Measurements from ENCODE around the gene CUL1.

Gene CUL1

DNA sequence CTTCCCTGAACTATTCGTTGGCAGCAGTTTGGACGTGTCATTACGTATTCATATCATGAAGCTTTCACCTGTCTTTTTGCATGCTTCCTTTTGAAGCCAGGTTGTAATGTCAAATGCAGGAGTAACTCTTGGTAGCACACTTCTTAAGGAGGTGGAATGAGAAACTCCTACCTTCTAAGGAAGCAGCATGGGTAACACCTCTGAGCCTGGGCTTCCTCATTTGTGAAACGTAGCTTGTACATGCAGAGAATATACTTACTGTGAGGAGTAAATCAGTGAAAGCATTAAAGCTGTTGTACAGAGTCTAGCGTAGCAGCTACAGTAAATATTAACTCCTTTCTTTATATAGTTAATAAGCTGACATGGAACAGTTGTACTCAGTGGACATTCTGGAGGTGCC is 21.1 kb downstream of the CUL1 start:
- TF ChIP-seq YY1 (IDR thresholded peaks at IDR 0.05; ENCODE audit: low read depth), result no peak
- TF ChIP-seq FOXM1 (IDR thresholded peaks at IDR 0.05; ENCODE audit: borderline replicate concordance, low read depth), result no peak
- TF ChIP-seq NFIC (IDR thresholded peaks at IDR 0.05), result no peak
- no peak for TF ChIP-seq RAD21 (IDR thresholded peaks at IDR 0.05; ENCODE audit: low read depth)
- no peak for TF ChIP-seq CREB1 (IDR thresholded peaks at IDR 0.05; ENCODE audit: low read depth)
- no peak for TF ChIP-seq EGR1 (IDR thresholded peaks at IDR 0.05)
- TF ChIP-seq, protein P1, sequence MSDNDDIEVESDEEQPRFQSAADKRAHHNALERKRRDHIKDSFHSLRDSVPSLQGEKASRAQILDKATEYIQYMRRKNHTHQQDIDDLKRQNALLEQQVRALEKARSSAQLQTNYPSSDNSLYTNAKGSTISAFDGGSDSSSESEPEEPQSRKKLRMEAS (IDR thresholded peaks at IDR 0.05), result no peak
- no peak for TF ChIP-seq CEBPB (IDR thresholded peaks at IDR 0.05)
- TF ChIP-seq TEAD4 (IDR thresholded peaks at IDR 0.05), result no peak
- TF ChIP-seq TAF1 (IDR thresholded peaks at IDR 0.05; ENCODE audit: low read depth), result no peak
- TF ChIP-seq, protein P2, sequence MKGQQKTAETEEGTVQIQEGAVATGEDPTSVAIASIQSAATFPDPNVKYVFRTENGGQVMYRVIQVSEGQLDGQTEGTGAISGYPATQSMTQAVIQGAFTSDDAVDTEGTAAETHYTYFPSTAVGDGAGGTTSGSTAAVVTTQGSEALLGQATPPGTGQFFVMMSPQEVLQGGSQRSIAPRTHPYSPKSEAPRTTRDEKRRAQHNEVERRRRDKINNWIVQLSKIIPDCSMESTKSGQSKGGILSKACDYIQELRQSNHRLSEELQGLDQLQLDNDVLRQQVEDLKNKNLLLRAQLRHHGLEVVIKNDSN (IDR thresholded peaks at IDR 0.05), result no peak
- TF ChIP-seq EP300 (IDR thresholded peaks at IDR 0.05; ENCODE audit: borderline replicate concordance), result no peak
- TF ChIP-seq TCF12 (IDR thresholded peaks at IDR 0.05; ENCODE audit: low read depth), result no peak
- no peak for TF ChIP-seq ZBTB7A (IDR thresholded peaks at IDR 0.05; ENCODE audit: low read depth)
- TF ChIP-seq, protein P3, sequence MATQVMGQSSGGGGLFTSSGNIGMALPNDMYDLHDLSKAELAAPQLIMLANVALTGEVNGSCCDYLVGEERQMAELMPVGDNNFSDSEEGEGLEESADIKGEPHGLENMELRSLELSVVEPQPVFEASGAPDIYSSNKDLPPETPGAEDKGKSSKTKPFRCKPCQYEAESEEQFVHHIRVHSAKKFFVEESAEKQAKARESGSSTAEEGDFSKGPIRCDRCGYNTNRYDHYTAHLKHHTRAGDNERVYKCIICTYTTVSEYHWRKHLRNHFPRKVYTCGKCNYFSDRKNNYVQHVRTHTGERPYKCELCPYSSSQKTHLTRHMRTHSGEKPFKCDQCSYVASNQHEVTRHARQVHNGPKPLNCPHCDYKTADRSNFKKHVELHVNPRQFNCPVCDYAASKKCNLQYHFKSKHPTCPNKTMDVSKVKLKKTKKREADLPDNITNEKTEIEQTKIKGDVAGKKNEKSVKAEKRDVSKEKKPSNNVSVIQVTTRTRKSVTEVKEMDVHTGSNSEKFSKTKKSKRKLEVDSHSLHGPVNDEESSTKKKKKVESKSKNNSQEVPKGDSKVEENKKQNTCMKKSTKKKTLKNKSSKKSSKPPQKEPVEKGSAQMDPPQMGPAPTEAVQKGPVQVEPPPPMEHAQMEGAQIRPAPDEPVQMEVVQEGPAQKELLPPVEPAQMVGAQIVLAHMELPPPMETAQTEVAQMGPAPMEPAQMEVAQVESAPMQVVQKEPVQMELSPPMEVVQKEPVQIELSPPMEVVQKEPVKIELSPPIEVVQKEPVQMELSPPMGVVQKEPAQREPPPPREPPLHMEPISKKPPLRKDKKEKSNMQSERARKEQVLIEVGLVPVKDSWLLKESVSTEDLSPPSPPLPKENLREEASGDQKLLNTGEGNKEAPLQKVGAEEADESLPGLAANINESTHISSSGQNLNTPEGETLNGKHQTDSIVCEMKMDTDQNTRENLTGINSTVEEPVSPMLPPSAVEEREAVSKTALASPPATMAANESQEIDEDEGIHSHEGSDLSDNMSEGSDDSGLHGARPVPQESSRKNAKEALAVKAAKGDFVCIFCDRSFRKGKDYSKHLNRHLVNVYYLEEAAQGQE (IDR thresholded peaks at IDR 0.05; ENCODE audit: low read depth), result no peak

DNA sequence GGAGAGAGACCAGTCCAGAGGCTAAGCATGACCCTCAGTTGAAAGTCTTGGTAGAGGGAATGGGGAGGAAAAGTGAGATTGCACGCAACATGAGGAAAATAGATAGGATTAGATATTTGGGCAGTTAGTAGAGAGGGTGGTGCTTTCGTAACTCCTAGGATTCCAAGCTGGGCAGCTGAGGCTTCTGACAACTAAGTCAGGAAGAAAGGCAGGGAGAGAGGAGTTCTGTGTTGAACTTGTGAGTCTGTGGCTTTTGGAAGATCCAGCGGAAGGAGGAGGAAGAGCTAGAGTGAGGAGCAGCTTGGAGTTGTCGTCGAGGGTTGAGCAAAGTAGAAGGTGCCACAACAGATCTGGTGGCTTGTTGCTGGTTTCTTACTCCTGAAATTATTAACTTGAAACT is 21.8 kb downstream of the CUL1 start:
- no peak for TF ChIP-seq TEAD4 (IDR thresholded peaks at IDR 0.05)
- TF ChIP-seq, protein P2 (IDR thresholded peaks at IDR 0.05), result no peak
- TF ChIP-seq RAD21 (IDR thresholded peaks at IDR 0.05; ENCODE audit: low read depth), result no peak
- TF ChIP-seq CEBPB (IDR thresholded peaks at IDR 0.05), result no peak
- no peak for TF ChIP-seq YY1 (IDR thresholded peaks at IDR 0.05; ENCODE audit: low read depth)
- TF ChIP-seq, protein P3 (IDR thresholded peaks at IDR 0.05; ENCODE audit: low read depth), result no peak
- no peak for TF ChIP-seq FOXM1 (IDR thresholded peaks at IDR 0.05; ENCODE audit: borderline replicate concordance, low read depth)
- TF ChIP-seq EGR1 (IDR thresholded peaks at IDR 0.05), result no peak
- no peak for TF ChIP-seq TCF12 (IDR thresholded peaks at IDR 0.05; ENCODE audit: low read depth)
- no peak for TF ChIP-seq CREB1 (IDR thresholded peaks at IDR 0.05; ENCODE audit: low read depth)
- no peak for TF ChIP-seq NFIC (IDR thresholded peaks at IDR 0.05)
- no peak for TF ChIP-seq TAF1 (IDR thresholded peaks at IDR 0.05; ENCODE audit: low read depth)
- no peak for TF ChIP-seq ZBTB7A (IDR thresholded peaks at IDR 0.05; ENCODE audit: low read depth)
- no peak for TF ChIP-seq EP300 (IDR thresholded peaks at IDR 0.05; ENCODE audit: borderline replicate concordance)
- TF ChIP-seq, protein P1 (IDR thresholded peaks at IDR 0.05), result no peak

DNA sequence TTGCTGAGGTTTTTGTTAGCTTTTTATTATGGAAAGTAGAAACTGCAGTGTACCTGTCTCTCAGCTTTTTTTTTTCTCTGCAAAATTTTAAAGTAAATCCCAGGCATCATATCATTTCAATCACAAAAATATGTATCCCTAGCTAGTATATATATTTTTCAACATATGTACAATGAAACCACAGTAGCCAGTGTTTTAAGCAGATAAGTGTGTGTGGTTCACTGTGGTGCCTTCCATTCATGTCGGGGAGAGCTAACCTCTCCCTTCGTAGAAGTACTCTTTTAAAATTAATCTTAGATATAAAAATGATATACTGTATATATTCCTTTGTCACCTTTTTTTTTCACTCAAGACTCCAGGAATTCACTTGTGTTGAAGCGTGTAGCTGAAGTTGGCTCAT is 22.7 kb downstream of the CUL1 start:
- TF ChIP-seq NFIC (IDR thresholded peaks at IDR 0.05) (no peak), TCF12 (IDR thresholded peaks at IDR 0.05; ENCODE audit: low read depth) (no peak), EGR1 (IDR thresholded peaks at IDR 0.05) (no peak), RAD21 (IDR thresholded peaks at IDR 0.05; ENCODE audit: low read depth) (no peak), ZBTB7A (IDR thresholded peaks at IDR 0.05; ENCODE audit: low read depth) (no peak), CREB1 (IDR thresholded peaks at IDR 0.05; ENCODE audit: low read depth) (no peak), FOXM1 (IDR thresholded peaks at IDR 0.05; ENCODE audit: borderline replicate concordance, low read depth) (no peak), CEBPB (IDR thresholded peaks at IDR 0.05) (no peak), YY1 (IDR thresholded peaks at IDR 0.05; ENCODE audit: low read depth) (no peak), EP300 (IDR thresholded peaks at IDR 0.05; ENCODE audit: borderline replicate concordance) (no peak), TEAD4 (IDR thresholded peaks at IDR 0.05) (no peak), TAF1 (IDR thresholded peaks at IDR 0.05; ENCODE audit: low read depth) (no peak)
- TF ChIP-seq, protein P2 (IDR thresholded peaks at IDR 0.05), result no peak
- TF ChIP-seq, protein P1 (IDR thresholded peaks at IDR 0.05), result no peak
- TF ChIP-seq, protein P3 (IDR thresholded peaks at IDR 0.05; ENCODE audit: low read depth), result no peak
